SU-DHL-6 (cell line): ENCODE results near the gene FRY.

Source experiments
- H2AFZ ChIP-seq: fragments of 200-600 bp; sonication (generic); 2 replicates; pipeline ENCODE4 v1.6.1; 2014; ENCODE audit warnings: low read depth, mild to moderate bottlenecking, moderate library complexity, mixed read lengths, antibody characterized with exemption, low read length; ENCODE audit not compliant: severe bottlenecking
- H3F3A ChIP-seq: fragments of 200-600 bp; shearing (Covaris generic); 2 replicates; pipeline ENCODE4 v1.6.0; 2016; ENCODE audit warnings: antibody characterized with exemption, mild to moderate bottlenecking; ENCODE audit not compliant: insufficient read depth
- H3K27ac ChIP-seq: fragments of 200-600 bp; sonication (generic); 2 replicates; pipeline ENCODE4 v1.5.1; 2016; ENCODE audit warnings: low read depth, mild to moderate bottlenecking, low read length, moderate library complexity, mixed read lengths
- H3K27me3 ChIP-seq: fragments of 200-600 bp; sonication (generic), shearing (Covaris generic); 2 replicates; pipeline ENCODE4 v1.6.0; 2014; ENCODE audit warnings: mild to moderate bottlenecking, low read length
- H3K36me3 ChIP-seq: fragments of 200-600 bp; sonication (generic); 2 replicates; pipeline ENCODE4 v1.6.1; 2014; ENCODE audit warnings: mild to moderate bottlenecking, low read length, mixed read lengths
- H3K4me2 ChIP-seq: fragments of 300-600, 200-600 bp; shearing (Covaris generic), sonication (generic); 2 replicates; pipeline ENCODE4 v1.6.0; 2014; ENCODE audit warnings: low read length, low read depth, mild to moderate bottlenecking; ENCODE audit not compliant: poor library complexity, severe bottlenecking
- H3K4me3 ChIP-seq: fragments of 200-600 bp; sonication (generic); 2 replicates; pipeline ENCODE4 v1.5.1; 2014; ENCODE audit warnings: antibody characterized with exemption, low read length, mild to moderate bottlenecking, mixed read lengths; ENCODE audit not compliant: insufficient read depth, poor library complexity, severe bottlenecking
- H3K79me2 ChIP-seq: fragments of 200-600 bp; sonication (generic); 2 replicates; pipeline ENCODE4 v1.6.1; 2014; ENCODE audit warnings: mild to moderate bottlenecking, low read length, moderate library complexity; ENCODE audit not compliant: insufficient read depth
- H3K9ac ChIP-seq: fragments of 200-600 bp; sonication (generic); 2 replicates; pipeline ENCODE4 v1.7.0; 2014; ENCODE audit warnings: mild to moderate bottlenecking, low read length
- H3K9me2 ChIP-seq: fragments of 200-600 bp; sonication (generic); replicated peaks from 2 replicates; pipeline ENCODE4 v1.6.1; 2014; ENCODE audit warnings: low read length; ENCODE audit not compliant: insufficient read depth
- H3K9me3 ChIP-seq: fragments of 200-600 bp; sonication (generic); 2 replicates; pipeline ENCODE4 v1.6.1; 2014; ENCODE audit warnings: low read length, mixed read lengths; ENCODE audit not compliant: insufficient read depth
- H4K20me1 ChIP-seq: fragments of 200-600 bp; sonication (generic); 2 replicates; pipeline ENCODE4 v1.6.1; 2014; ENCODE audit warnings: low read depth, mild to moderate bottlenecking, antibody characterized with exemption, low read length, moderate library complexity, mixed read lengths
- EZH2phosphoT487 ChIP-seq: fragments of 200-600 bp; sonication (generic), shearing (Covaris generic); conservative IDR thresholded peaks from 2 replicates; pipeline ENCODE4 v1.6.1; 2018; ENCODE audit warnings: mild to moderate bottlenecking, antibody characterized with exemption, low read length, moderate library complexity, mixed read lengths
- TF ChIP-seq, protein P1 (sequence below): fragments of 200-600 bp; sonication (generic); IDR thresholded peaks from one replicate; pipeline ENCODE4 v1.5.1; 2017; ENCODE audit warnings: antibody characterized with exemption, mild to moderate bottlenecking, low read length, moderate library complexity; ENCODE audit not compliant: insufficient read depth, poor library complexity, severe bottlenecking

The FRY gene

GRCh38 chr13:32136061-32136460 lies 104.5 kb downstream of the FRY start:
- Histone ChIP-seq H3K4me2 (no peak overlapping the region), H3K27ac (no peak overlapping the region), H3K79me2 (no peaks in the 10 kb centered on the region), H3K9me3 (no peaks in the 10 kb centered on the region), H2AFZ (no peak overlapping the region), H3K9me2 (no peaks in the 10 kb centered on the region), H3K36me3 (no peaks in the 10 kb centered on the region), H3K9ac (no peak overlapping the region), H3K4me3 (no peak overlapping the region), H3F3A (no peaks in the 10 kb centered on the region), H4K20me1 (no peaks in the 10 kb centered on the region), H3K27me3 (no peaks in the 10 kb centered on the region)
- no peak for TF ChIP-seq EZH2phosphoT487
- TF ChIP-seq, protein P1, sequence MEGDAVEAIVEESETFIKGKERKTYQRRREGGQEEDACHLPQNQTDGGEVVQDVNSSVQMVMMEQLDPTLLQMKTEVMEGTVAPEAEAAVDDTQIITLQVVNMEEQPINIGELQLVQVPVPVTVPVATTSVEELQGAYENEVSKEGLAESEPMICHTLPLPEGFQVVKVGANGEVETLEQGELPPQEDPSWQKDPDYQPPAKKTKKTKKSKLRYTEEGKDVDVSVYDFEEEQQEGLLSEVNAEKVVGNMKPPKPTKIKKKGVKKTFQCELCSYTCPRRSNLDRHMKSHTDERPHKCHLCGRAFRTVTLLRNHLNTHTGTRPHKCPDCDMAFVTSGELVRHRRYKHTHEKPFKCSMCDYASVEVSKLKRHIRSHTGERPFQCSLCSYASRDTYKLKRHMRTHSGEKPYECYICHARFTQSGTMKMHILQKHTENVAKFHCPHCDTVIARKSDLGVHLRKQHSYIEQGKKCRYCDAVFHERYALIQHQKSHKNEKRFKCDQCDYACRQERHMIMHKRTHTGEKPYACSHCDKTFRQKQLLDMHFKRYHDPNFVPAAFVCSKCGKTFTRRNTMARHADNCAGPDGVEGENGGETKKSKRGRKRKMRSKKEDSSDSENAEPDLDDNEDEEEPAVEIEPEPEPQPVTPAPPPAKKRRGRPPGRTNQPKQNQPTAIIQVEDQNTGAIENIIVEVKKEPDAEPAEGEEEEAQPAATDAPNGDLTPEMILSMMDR: no peak

DNA sequence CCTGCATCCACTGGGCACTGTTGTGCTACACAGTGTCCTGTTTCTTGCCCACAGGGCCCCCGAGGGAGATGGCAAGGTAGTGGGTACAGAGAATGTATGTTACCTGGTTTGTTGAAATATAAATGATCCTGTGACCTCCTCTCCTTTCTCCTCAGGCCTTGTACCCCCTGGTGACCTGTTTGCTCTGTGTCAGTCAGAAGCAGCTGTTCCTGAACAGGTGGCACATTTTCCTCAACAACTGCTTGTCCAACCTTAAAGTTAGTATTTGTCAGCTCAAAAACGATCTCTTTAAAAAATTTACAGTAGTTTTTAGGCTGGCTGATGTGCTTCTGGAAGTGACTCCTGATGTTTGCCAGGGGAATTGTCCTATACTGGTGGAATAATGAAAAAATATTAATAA lies 105.1 kb downstream of the FRY start:
- no peak overlapping the region for H3K4me3 ChIP-seq
- H3K27me3 ChIP-seq: no peaks in the 10 kb centered on the region
- H3K4me2 ChIP-seq: no peak overlapping the region
- no peak overlapping the region for H3K9ac ChIP-seq
- no peak for TF ChIP-seq EZH2phosphoT487
- TF ChIP-seq, protein P1: no peak
- no peak overlapping the region for H3K27ac ChIP-seq
- H3K79me2 ChIP-seq: no peaks in the 10 kb centered on the region
- no peak overlapping the region for H2AFZ ChIP-seq
- H3F3A ChIP-seq: no peaks in the 10 kb centered on the region
- no peaks in the 10 kb centered on the region for H3K36me3 ChIP-seq
- H3K9me3 ChIP-seq: no peaks in the 10 kb centered on the region
- H4K20me1 ChIP-seq: no peaks in the 10 kb centered on the region
- no peaks in the 10 kb centered on the region for H3K9me2 ChIP-seq

DNA sequence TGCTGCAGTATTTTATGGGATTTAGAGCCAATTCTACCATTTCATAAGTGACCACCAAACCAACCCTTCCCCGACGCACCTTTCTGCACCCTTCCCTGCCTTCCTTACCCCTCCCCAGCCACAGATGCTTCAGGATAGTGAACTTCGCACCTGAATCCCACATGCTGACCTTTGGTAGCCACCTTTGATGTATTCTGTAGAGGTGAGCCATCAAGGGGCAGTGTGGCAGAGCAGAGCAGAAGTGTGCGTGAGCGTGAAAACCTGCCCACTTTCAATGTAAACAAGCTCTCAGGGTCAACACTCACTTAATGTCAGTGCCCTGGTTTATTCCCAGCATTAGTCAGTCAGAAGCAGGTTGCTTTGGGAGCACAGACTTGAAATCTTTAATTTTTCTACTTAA lies 107.7 kb downstream of the FRY start:
- Histone ChIP-seq H2AFZ (no peak overlapping the region), H4K20me1 (no peaks in the 10 kb centered on the region), H3K9ac (no peak overlapping the region), H3K4me2 (no peak overlapping the region), H3K9me3 (no peaks in the 10 kb centered on the region), H3K27ac (no peak overlapping the region), H3K4me3 (no peak overlapping the region), H3K9me2 (no peaks in the 10 kb centered on the region), H3K79me2 (no peaks in the 10 kb centered on the region), H3F3A (no peaks in the 10 kb centered on the region), H3K36me3 (no peaks in the 10 kb centered on the region), H3K27me3 (no peaks in the 10 kb centered on the region)
- TF ChIP-seq, protein P1: no peak
- TF ChIP-seq EZH2phosphoT487: no peak

GRCh38 chr13:32140109-32140508 lies 108.5 kb downstream of the FRY start:
- Histone ChIP-seq H3K79me2 (no peaks in the 10 kb centered on the region), H4K20me1 (no peaks in the 10 kb centered on the region), H3K27me3 (no peaks in the 10 kb centered on the region), H3K27ac (no peak overlapping the region), H3K4me3 (no peak overlapping the region), H3K4me2 (no peak overlapping the region), H3K36me3 (no peaks in the 10 kb centered on the region), H2AFZ (no peak overlapping the region), H3K9me2 (no peaks in the 10 kb centered on the region), H3F3A (no peaks in the 10 kb centered on the region), H3K9me3 (no peaks in the 10 kb centered on the region), H3K9ac (no peak overlapping the region)
- TF ChIP-seq, protein P1: no peak
- no peak for TF ChIP-seq EZH2phosphoT487
